ENCODE measurements around the gene HOXD8.

- TF ChIP-seq CTCF (IDR thresholded peaks at IDR 0.05 in 2 of 3, conservative IDR thresholded peaks at IDR 0.05 in 1 of 3; ENCODE audit: control insufficient read depth in 2 of 3, extremely low read depth in 1 of 3, insufficient read depth in 1 of 3, low read depth in 3 of 3, low read length in 3 of 3) (no peak), HDGF (IDR thresholded peaks at IDR 0.05) (no peak), SMC3 (IDR thresholded peaks at IDR 0.05; ENCODE audit: borderline replicate concordance, low read length) (no peak), NR2C1 (IDR thresholded peaks at IDR 0.05) (no peak), CREB1 (IDR thresholded peaks at IDR 0.05; ENCODE audit: low read depth) (no peak), TCF3 (IDR thresholded peaks at IDR 0.05; ENCODE audit: borderline replicate concordance, insufficient read depth, low read depth, low read length) (no peak), TARDBP (IDR thresholded peaks at IDR 0.05; ENCODE audit: borderline replicate concordance) (no peak), ZBED1 (IDR thresholded peaks at IDR 0.05; ENCODE audit: borderline replicate concordance) (no peak), POLR2A (IDR thresholded peaks at IDR 0.05; ENCODE audit: low read depth, low read length) (no peak), MEF2B (IDR thresholded peaks at IDR 0.05; ENCODE audit: partially characterized antibody, poor library complexity, severe bottlenecking) (no peak), EGR1 (IDR thresholded peaks at IDR 0.05; ENCODE audit: borderline replicate concordance in 1 of 2, low read depth in 2 of 2, low read length in 2 of 2) (no peak), IRF5 (IDR thresholded peaks at IDR 0.05; ENCODE audit: borderline replicate concordance) (no peak)
These were observed 23.1 kb downstream of the HOXD8 start for GRCh38 chr2:176152350-176153181.
